ENCODE results near the gene ACYP2.
A peak's percentile ranks its signal among the peaks of the same experiment; 100 is the strongest.
"Not testable (repeated sequence)": the region's sequence is repeated elsewhere in the genome, so short reads cannot be mapped to it uniquely, and the experiment has no call there.

The ACYP2 gene

DNA sequence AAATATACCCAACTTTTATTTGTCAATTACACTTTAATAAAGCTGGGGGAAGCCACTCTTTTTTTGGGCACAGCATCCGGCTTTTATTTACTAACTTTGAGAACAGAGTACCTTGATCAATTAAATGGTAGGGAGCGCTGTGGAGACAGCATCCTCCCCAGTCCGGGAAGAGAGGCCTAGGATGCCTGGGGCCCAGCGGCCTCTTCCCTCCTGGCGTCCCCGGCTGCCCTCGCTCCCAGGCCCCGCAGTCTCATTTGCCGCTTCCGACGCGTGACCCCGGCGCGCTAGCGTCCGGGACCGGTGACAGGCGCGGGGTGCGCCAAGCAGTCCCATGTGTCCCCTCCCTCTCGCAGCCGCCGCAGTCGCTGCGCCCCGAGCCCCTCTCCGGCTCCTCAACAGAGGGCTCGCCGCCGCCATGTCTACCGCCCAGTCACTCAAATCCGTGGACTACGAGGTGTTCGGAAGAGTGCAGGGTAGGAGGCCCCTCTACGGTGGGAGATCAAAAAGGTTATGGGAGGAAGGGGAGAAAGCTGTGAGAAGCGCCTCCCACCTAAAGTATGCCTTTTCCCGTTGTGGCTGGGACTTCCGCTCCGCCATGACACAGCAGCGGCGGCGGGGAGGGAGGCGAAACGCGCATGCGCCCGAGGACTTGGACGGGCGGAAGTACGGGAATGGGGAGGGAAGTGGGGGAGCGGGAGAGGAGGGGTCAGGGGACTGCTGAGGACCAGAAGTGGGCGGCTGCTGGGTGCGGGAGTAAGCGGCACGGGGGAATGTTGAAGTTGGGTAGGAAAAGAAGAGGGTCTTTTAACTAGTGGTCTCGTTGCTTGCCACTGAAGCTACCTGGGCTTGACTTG is at the start of gene ACYP2:
TSS of gene ACYP2 (plus strand) at position 332 of the 854 bp plus-strand sequence.
- peak; percentile 86 to 87 for DNase-seq (ENCODE audit: low read depth in 2 of 2)

DNA sequence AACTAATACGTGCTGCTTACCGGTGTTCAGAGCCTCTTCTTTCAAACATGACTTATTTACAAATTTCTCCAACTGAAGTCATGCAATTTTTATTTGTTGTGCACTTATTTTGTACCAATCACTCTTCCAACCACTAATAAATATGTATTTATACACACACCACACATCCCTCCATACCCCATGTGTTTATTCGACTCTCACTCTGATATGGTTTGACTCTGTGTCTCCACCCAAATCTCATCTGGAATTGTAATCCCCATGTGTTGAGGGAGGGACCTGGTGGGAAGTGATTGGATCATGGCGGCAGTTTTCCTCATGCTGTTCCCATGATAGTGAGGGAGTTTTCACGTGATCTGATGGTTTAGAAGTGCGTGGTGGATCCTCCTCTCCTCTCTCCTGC is 49.5 kb upstream of the ACYP2 start:
- DNase-seq (ENCODE audit: low read depth in 2 of 2), result no peak

DNA sequence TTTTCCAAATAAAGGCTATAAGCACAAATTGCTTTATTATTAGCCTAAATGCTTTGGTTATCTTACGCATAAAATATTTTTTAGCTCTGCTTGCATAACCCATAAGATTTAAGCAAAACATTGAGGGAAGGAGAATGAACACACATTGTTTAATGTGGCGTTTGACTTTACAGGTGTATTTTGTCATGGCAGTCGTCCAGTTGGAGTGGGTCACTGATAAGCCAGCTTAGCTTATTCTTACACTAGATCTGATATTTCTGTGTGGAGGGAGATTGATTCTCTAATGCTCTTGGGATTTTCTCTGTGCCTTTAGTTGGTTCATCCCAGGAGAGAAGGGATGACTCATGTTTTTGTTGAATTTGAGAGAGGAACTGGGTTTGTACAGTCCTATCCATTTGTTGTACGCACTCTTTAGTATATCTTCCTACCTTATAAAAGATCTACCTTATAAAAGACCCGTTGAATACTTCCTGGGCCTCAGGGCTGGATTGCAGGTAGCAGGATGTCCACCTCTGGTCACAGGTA is 47.5 kb upstream of the ACYP2 start:
- no peak for DNase-seq (ENCODE audit: low read depth in 2 of 2)

DNA sequence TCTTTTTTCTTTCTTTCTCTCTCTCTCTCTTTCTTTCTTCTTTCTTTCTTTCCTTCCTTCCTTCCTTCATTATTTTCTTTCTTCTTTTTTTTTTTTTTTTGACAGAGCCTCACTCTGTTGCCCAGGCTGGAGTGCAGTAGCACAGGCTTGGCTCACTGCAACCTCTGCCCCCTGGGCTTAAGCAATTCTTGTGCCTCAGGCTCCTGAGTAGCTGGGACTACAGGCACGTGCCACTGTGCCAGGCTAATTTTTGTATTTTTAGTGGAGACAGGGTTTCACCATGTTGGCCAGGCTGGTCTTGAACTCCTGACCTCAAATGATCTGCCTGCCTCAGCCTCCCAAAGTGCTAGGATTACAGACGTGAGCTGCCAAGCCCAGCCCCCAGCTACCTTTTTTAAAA is 42.9 kb upstream of the ACYP2 start:
- DNase-seq (ENCODE audit: low read depth in 2 of 2), result not testable (repeated sequence)

DNA sequence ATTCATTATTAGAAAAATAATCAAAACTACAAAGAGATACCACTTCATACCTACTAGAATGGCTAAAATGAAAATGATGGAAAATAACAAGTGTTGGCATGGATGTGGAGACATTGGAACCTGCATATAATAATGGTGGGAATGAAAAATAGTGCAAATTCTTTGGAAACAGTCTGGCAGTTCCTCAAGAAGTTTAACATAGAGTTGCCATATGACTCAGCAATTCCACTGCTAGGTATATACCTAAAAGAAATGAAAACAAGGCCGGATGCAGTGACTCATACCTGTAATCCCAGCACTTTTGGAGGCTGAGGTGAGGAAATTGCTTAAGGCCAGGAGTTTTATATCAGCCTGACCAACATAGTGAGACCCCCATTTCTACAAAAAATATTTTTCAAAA is 41.6 kb upstream of the ACYP2 start:
- DNase-seq (ENCODE audit: low read depth in 2 of 2), result no peak

DNA sequence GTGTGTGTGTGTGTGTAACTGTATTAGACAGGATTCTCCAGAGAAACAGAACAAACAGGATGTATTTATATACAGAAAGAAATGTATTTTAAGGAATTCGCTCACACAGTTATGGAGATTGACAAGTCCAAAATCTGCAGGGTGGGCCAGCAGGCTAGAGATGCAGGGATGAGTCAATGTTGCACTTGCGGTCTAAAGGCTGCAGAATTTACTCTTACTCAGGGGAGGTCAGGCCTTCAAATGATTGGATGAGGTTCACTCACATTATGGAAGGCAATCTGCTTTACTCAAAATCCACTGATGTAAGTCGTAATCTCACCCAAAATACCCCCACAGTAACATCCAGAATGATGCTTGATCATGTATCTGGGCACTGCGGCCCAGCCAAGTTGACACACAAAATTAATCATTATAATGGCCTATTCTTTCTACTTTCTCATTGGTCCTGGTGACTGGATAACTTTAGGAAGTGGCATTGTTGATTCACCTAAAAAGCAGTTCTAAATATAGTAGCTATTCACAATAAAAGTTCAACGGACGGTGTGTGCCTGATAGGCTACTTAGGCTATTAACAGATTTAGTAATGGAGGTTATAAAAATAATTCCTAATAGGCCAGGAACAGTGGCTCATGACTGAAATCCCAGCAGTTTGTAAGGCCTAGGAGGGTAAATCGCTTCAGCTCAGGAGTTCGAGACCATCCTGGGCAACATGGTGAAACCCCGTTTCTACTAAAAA is 40.6 kb upstream of the ACYP2 start:
- no peak for DNase-seq (ENCODE audit: low read depth in 2 of 2)

DNA sequence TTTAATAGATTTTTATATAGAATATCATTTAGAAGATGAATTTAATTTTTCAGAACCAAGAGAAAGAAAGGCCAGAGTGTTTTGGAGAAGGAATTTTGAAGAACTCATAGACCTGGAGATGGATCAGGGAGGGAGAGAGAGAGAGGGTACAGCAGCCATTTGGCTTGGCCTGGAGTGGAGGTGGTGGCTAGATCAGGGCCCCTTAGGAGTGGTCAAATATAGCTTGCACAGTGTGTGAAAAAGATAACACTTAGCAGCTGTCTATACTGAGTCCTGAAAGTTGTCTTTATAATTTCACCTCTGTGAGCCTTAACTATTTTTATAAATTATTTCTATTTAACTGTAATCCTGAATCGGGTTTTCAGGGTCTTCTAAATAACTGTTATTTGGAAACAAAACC is 38.8 kb upstream of the ACYP2 start:
- DNase-seq (ENCODE audit: low read depth in 2 of 2), result no peak

DNA sequence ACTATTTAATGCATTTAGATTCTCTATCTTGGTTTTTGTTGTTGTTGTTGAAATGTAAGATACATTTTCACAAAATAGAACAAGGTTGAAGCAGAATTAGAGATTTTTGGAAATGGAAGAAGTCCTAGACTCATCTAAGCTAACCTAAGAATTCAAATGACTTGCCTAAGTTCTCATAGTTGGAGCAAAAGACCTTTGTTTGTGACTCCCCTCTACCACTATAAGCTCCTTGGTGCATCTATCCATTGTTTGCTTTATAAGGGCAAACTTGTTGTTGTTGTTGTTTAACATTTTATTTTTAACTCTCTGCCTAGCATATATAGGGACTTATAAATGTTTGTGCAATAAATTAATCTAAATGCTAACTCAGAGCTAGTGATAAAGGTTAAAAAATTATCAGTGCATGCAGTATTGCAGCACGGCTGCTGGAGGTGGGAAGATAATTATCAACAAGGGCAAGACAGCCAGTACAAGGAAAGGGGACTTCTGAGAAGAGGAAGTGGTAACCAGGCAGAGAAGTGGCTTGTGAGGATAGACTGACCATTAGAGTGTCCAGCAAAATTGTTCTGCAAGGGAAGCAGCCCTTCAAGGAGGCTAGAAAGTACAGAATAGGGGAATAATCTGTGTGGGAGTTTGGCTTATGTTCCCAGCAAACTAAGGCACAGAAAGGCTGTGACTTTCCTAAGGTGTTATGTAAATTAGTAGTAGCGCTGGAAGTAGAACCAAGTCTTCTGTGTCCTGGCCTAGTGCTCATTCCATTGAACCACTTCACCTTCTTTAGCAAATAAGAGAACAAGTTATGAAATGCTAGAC is 38.1 kb upstream of the ACYP2 start:
- no peak for DNase-seq (ENCODE audit: low read depth in 2 of 2)

DNA sequence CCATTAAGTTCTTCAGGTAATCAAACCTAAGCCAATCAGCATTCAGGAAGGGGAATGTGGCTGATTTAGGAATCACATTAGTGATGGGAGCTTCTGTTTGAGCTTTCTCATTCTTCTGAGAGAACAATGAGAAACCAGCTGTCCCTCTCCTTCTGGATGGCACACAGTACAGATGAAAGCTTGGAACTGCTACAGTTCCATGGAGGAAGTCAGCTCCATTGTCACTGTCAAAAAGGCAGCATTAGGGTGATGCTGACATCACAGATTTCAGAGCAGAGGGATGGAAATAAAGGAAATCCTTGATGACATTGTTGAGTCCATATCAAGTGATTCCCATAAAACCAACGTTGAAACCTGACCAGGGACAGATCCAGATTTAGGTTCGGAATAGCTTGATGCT is 36.1 kb upstream of the ACYP2 start:
- DNase-seq (ENCODE audit: low read depth in 2 of 2), result no peak

DNA sequence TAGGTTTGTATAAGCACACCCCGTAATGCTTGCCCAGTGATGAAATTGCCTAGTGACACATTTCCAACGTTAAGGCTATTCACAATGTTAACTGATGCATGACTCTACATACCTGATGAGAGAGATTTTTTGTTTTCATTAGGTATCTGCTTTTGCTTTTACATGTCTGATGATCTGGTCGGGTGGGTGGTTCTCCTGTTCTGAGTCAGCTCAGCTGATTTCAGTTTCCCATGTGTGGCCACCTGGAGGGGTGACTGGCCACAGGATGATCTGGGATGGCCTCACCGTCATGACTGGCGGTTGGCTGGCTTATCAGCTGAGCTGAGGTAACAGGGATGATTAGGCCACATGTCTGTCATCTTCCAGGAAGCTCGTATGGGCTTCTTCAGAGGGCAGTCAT is 33.8 kb upstream of the ACYP2 start:
- peak; percentile 61 to 72 for DNase-seq (ENCODE audit: low read depth in 2 of 2)

DNA sequence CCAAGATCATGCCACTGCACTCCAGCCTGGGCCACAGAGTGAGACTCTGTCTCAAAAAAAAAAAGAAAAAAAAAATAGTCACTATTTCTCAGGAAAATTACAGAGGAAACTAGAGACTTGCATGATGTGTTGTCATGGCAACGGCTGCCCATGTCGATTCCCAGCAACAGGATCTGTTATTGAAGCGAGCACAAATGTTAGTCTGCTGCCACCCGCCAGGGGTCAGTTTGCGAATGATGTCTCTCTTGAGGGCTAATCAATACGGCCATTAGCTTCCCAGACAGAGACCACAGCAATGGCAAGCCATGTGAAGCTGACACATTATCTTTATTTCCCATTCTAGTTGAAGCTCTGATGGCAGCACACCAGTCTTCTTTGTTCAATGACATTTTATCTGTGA is 32.4 kb upstream of the ACYP2 start:
- no peak for DNase-seq (ENCODE audit: low read depth in 2 of 2)

DNA sequence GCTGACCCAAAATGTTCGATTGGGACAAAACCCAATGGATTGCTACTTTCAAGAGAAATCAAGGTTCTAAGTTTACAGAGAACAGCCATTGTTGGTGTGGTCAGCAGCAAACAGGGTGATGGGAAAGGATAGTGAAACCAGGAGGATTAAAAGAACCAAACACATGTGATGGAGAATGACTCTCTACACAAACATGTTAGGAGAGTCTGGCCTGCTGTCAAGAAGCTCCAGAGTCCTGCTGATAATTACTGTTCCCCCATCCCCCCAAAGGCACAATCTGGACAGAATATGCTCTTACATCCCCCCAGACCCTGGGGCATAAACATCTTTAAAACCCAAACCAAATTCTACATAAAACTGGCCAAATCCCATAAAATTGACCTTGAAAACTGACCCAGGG is 32.0 kb upstream of the ACYP2 start:
- no peak for DNase-seq (ENCODE audit: low read depth in 2 of 2)

DNA sequence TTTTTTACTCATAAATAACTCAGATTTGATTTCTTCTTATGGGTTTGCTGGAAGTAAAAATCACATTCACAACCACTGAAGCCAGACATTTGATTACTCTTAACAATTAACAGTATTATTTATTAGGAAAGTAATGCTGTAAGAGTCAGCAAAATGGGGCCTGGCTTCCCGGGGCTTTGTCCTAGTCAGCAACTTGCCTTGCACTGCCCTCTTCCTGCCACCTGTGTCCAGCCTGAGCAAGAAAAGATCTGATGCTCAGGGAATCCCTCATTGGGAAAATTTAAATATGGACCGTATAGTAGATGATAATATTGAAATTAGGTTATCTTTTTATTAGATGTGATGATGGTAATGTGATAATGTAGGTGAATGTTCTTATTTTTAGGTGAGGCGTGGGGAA is 30.8 kb upstream of the ACYP2 start:
- no peak for DNase-seq (ENCODE audit: low read depth in 2 of 2)

DNA sequence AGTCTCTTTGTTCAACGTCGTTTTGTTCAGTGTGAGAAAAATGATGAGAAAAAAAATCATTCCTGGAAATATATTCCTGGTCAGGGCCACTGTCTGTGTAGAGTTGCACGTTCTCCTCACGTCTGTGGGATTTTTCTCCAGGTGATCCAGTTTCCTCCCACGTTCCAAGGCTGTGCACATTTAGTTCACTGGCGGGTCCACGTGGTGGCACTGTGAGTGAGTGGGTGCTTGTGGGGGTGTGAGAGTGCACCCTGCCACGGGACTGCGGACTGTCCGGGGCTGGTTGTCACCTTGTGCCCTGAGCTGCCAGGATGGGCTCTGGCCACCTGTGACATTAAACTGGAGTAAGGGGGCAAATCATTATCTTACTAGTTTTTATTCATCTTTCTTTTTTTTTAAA is 30.3 kb upstream of the ACYP2 start:
- DNase-seq (ENCODE audit: low read depth in 2 of 2), result no peak

DNA sequence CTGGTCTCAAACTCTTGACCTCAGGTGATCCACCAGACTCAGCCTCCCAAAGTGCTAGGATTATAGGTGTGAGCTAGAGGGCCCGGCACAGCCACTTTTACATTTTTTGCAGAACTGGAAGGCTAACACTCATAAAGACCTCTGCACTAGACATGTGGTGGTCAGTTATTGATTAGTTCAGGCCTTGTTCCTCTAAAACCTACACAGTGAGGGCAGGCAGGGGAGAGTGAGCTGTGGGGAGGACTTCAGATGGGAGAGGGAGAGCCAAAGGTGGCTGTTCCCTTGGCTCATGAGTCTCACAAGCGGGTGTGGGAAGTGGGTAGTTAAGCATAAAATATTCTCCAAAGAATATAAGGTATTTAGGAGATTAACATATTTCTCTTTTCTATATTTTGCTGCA is 29.3 kb upstream of the ACYP2 start:
- no peak for DNase-seq (ENCODE audit: low read depth in 2 of 2)

DNA sequence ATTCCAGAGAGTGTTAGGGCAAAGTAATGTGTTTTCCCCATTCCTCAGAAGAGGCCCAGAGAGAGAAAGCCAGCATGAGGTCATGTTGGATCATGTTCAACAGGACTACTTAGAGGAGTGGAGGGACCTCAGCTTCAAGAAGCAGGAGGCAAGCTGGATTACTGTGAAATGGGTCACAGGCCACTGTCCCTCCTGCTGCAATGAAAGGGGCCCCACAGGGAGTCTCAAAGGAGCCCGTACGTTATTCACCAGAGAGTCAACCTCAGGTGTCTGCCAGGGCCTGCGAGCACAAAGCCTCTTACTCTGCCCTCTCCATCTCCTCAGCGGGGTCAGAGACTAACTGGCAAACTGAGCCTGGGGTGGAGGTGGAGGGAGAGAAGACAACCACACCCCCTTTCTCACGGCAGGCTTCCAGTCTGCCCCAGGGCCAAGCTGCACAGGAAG is 27.2 kb upstream of the ACYP2 start:
- DNase-seq (ENCODE audit: low read depth in 2 of 2), result no peak

DNA sequence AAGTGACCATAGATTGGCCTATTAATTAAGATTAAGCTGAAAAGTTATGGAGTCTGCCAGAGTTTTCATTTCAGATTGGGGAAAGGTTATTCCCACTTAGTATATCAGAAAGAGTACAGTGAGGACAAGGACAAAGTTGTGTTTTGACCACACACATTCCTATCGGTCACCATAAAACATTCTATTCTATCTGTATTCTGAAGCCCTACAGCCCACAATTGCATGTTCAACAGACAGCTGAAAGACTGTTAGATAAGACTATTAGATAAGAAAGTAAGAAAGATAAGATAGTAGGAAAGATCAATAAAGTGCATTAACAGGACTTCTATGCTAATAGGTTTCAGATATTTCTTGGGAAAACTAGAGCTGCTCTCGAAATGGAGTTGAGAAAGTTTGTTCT is 26.7 kb upstream of the ACYP2 start:
- no peak for DNase-seq (ENCODE audit: low read depth in 2 of 2)

DNA sequence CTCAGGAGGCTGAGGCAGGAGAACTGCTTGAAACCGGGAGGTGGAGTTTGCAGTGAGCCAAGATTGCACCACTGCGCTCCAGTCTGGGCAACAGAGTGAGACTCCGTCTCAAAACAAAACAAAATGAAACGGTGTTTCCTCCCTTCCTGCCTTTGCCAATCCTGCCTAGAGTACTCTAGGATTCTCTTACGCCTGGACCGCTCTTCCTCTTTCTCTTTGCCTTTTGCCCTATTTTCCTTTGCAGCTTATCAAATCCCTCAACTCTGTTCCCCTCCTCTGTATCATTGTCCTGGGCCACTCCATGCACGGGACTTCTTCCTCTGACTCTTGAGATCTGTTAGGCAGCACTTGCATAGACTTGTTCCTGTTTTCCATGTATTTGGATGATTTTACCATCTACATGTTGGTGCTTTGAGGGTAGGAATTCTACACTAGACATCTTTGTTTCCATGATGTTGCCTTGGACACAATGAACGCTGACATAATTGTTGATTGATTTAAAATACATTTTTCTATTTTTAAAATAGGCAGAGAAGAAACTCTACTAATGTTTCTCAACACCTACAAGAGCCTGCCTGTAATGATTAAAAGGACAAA is 24.8 kb upstream of the ACYP2 start:
- no peak for DNase-seq (ENCODE audit: low read depth in 2 of 2)

DNA sequence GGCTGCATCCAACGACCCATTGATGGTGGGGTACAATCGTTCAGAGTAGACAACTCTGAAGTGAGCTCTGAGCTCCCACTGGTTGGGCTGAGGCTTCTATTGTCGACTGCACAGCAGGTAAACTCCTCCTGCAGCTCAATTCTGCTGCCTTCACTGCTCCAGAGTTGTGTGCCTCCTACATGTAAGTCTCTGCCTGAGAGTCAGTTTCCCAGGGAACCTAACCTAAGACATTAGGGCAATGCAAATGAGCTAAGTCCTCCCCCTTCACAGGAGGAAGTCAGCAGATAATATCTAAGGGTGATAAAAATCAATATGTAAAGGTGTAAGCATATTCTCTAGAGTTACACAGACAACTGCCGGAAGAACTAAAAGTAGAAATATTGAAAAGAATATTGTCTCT is 22.5 kb upstream of the ACYP2 start:
- DNase-seq (ENCODE audit: low read depth in 2 of 2), result no peak

DNA sequence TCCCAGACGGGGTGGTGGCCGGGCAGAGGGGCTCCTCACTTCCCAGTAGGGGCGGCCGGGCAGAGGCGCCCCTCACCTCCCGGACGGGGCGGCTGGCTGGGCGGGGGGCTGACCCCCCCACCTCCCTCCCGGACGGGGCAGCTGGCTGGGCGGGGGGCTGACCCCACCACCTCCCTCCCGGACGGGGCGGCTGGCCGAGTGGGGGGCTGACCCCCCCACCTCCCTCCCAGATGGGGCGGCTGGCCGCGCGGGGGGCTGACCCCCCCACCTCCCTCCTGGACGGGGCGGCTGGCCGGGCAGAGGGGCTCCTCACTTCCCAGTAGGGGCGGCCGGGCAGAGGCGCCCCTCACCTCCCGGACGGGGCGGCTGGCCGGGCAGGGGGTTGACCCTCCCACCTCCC is 20.0 kb upstream of the ACYP2 start:
- DNase-seq (ENCODE audit: low read depth in 2 of 2), result not testable (repeated sequence)

DNA sequence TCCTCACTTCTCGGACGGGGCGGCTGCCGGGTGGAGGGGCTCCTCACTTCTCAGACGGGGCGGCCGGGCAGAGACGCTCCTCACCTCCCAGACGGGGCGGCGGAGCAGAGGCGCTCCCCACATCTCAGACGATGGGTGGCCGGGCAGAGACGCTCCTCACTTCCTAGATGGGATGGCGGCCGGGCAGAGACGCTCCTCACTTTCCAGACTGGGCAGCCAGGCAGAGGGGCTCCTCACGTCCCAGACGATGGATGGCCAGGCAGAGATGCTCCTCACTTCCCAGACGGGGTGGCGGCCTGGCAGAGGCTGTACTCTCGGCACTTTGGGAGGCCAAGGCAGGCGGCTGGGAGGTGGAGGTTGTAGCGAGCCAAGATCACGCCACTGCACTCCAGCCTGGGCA is 19.3 kb upstream of the ACYP2 start:
- DNase-seq (ENCODE audit: low read depth in 2 of 2), result not testable (repeated sequence)

DNA sequence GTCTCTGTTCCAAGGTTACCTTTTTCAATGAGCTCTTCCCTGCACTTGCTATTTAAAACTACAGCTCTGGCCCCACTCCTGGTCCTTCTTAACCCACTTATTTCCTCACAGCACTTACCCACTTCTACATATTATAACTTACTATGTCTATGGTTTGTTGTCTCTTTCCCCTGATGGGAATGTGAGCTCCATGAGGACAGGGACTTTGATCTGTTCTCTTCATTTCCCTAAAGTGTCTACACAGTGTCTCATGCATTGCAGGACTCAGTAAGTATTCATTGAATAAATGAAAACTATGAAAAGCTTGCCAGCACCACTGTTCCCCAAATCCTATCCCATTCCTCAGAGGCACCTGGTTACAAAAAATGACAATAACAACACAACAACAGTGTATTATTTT is 18.3 kb upstream of the ACYP2 start:
- no peak for DNase-seq (ENCODE audit: low read depth in 2 of 2)

Data from stimulated activated CD8-positive, alpha-beta memory T cell treated with anti-CD3 and anti-CD28 coated beads, Interleukin-15, amount 100 ng/mL, for 48 hours (primary cell).